Erythroblast (primary cell): ENCODE results near the gene GAGE13.

ENCODE experiments used
- GATA1 ChIP-seq: IDR thresholded peaks from 2 replicates; pipeline ENCODE4 v1.6.1; 2011; ENCODE audit warnings: low read depth, mild to moderate bottlenecking, control low read depth, low read length, moderate library complexity
- POLR2A ChIP-seq: IDR thresholded peaks from 2 replicates; pipeline ENCODE4 v1.6.1; 2011; ENCODE audit warnings: mild to moderate bottlenecking, low read length

DNA sequence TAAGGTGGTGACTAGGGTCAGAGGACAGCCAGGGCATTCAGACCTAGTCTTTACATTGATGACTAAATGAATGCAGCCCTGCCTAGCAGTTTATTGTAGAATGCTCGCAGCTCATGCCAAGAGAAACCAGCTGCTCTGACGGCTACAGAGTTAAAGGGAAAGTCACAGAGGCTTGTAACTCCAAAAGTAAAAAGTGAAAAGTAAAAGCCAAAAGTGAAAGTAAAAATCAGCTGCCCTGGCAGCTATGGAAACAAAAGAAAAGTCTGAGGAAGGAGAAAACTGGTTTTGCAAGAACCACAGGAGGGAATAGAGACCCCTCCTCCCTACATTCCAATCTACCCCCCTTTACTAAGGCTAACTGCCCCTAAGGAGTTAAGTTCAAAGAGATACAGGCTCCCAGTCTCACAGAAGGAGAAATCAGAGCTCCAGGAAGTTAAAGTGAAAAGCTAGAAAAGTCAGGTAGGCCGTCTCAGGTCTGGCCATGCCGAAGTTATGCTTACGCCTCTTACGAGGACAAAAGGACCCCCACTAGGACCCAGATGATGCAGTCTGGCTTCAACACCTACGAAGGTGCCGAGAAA, 21.9 kb upstream of the GAGE13 start:
- no peak for TF ChIP-seq POLR2A
- TF ChIP-seq GATA1 = no peak
